Stimulated activated CD4-positive, alpha-beta T cell treated with anti-CD3 and anti-CD28 coated beads, Interleukin-15, amount 100 ng/mL, for 1 hour (primary cell): ENCODE data around the gene LIPE.

Experiments
- DNase-seq, 2 donors: peaks; one replicate each; pipeline ENCODE4 v3.0.0-alpha.2; 2020; ENCODE audit warnings: low read depth in 1 of 2, low spot score in 1 of 2

Gene LIPE

DNA sequence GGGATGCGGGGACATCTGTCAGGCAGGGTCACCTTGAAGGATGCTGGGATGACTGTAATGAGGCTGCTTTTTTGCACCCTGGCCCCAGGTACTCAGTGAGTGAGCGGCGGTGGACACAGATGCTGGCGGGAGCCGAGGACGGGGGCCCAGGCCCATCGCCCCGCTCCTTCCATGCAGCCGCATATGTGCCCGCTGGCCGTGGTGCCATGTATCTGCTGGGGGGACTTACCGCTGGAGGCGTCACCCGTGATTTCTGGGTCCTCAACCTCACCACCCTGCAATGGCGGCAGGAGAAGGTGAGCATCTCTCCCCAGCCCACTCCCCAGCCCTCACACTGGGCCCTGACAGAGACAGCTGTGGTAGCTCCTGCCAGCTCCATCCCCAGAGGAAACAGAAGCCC is 70.5 kb downstream of the LIPE start:
- no peak for DNase-seq

DNA sequence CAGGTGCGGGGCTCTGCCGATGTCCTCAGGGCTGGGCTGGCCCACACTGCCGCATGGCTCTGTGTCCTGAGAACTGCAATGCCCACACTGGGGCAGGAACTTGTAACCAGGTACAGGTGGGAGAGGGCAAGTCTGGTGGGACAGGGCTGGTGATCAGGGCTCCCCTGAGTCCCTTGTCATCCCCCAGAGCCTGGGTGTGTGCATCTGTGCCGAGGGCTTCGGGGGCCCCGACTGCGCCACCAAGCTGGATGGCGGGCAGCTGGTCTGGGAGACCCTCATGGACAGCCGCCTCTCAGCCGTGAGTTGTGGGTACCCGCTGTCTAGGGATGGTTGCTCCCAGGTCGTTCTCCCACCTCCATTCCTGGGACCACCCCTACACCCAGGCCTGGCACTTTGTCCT is 71.3 kb downstream of the LIPE start:
- no peak for DNase-seq

GRCh38 chr19:42353341-42354015 is 73.7 kb downstream of the LIPE start:
- no peak for DNase-seq

GRCh38 chr19:42352301-42353259 is 74.6 kb downstream of the LIPE start:
- DNase-seq, result no peak
